Stimulated activated naive CD8-positive, alpha-beta T cell treated with anti-CD3 and anti-CD28 coated beads, Interleukin-15, Interleukin-2, amounts not matched to agents 100 ng/mL and 50 ng/mL, for 24 hours (primary cell): ENCODE data around the gene MKLN1.
"Not testable (repeated sequence)": the region's sequence is repeated elsewhere in the genome, so short reads cannot be mapped to it uniquely, and the experiment has no call there.

Experiments
- H3K27ac Mint-ChIP-seq: one replicate; pipeline ENCODE4 v1.8.0; 2021; ENCODE audit warnings: mild to moderate bottlenecking, mixed read lengths
- H3K27me3 Mint-ChIP-seq: one replicate; pipeline ENCODE4 v1.8.0; 2021; ENCODE audit warnings: mixed read lengths
- H3K36me3 Mint-ChIP-seq: one replicate; pipeline ENCODE4 v1.8.0; 2021; ENCODE audit warnings: low read depth, mixed read lengths
- H3K4me1 Mint-ChIP-seq: one replicate; pipeline ENCODE4 v1.8.0; 2021; ENCODE audit warnings: low read depth, mixed read lengths
- H3K4me3 Mint-ChIP-seq: one replicate; pipeline ENCODE4 v1.8.0; 2021; ENCODE audit warnings: mild to moderate bottlenecking, mixed read lengths
- H3K9me3 Mint-ChIP-seq: one replicate; pipeline ENCODE4 v1.8.0; 2021; ENCODE audit warnings: mixed read lengths

Gene MKLN1

DNA sequence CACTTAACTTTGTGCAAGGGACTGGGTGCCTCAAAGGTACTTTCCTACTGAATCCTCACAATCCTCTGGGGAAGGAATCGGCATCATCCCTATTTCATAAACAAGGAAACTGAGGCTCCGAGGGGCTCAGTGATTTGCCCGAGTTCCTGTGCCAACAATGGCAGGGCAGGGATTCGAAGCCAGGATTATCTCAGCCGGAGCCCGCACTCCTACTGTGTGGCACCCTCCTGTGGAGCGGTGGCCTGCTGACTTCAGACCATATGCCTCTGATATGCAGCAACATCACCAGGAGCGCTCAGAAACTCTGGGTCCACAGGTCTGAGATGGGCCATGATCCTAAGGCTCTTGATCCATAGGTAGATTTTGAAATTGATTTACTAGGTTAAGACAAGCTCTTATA lies 182.1 kb downstream of the MKLN1 start:
- Mint-ChIP-seq H3K4me1 (peaks cover 21% of the 10 kb centered on the region), H3K9me3 (no peaks in the 10 kb centered on the region)

DNA sequence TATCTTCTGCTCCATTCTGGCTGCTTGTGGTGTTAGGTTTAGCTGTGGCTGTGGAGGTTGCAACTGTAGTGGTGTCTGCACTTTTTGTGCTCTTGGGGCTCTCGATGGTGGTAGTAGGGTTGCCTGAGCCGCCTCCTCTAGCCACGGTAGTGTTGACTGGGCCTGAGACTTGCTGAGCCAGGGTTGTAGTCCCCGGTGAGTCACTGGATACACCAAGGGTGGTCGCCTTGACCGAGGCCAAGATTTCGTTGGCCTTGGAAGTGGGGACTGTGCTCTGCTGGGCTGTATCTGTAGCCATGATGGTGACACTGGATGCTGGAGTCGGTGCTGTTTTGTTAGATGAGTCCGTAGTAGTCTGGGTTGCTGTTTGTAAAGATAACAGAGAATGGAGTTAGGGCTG lies 183.4 kb downstream of the MKLN1 start:
- no peaks in the 10 kb centered on the region for H3K9me3 Mint-ChIP-seq
- H3K4me1 Mint-ChIP-seq, result peaks cover 18% of the 10 kb centered on the region
- H3K27ac Mint-ChIP-seq, result no peak overlapping the region
- H3K27me3 Mint-ChIP-seq, result peaks cover 18% of the 10 kb centered on the region
- no peaks in the 10 kb centered on the region for H3K36me3 Mint-ChIP-seq
- H3K4me3 Mint-ChIP-seq, result no peak overlapping the region

More for the DNA sequence above, 182.1 kb downstream of the MKLN1 start:
- Mint-ChIP-seq H3K27me3 (peaks cover 18% of the 10 kb centered on the region), H3K4me3 (no peak overlapping the region), H3K27ac (no peak overlapping the region), H3K36me3 (no peaks in the 10 kb centered on the region)

DNA sequence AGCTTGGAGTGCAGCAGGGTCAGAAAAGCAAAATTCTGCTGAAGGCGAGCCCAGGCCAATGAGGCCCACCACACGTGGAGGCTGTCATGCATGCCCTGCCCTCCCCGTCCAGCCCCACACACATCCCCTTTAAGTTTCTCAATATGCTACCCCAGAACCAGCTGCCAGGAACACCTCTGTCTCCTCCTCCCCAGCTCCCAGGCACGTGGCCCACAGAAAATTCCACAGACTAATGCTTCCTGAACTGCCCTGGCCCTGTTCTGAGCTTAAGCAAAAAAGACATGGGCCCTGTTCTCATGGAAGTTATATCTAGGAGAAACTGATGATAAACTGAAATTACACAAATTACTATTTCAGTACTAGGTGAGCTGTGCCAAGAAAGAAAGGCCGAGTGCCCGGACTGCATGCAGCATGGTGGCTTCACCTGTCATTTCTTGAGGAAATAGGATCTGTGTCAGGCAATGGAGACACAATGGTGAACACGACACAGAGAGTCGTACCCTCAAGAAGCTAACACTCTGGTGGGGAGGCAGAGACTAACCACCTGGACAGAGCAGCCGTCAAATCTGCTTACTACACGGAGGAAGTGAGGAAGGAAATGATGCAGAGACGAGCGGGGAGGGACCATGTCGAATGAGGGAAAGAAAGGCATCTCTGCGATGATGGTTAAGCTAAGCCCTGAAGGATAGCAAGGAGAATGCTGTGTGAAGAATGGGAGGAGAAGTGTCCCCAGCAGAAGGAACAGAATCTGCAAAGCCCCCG lies 184.3 kb downstream of the MKLN1 start:
- Mint-ChIP-seq H3K27ac (no peak overlapping the region), H3K9me3 (no peaks in the 10 kb centered on the region), H3K27me3 (peaks cover 18% of the 10 kb centered on the region), H3K36me3 (no peaks in the 10 kb centered on the region), H3K4me1 (peaks cover 18% of the 10 kb centered on the region), H3K4me3 (no peak overlapping the region)

DNA sequence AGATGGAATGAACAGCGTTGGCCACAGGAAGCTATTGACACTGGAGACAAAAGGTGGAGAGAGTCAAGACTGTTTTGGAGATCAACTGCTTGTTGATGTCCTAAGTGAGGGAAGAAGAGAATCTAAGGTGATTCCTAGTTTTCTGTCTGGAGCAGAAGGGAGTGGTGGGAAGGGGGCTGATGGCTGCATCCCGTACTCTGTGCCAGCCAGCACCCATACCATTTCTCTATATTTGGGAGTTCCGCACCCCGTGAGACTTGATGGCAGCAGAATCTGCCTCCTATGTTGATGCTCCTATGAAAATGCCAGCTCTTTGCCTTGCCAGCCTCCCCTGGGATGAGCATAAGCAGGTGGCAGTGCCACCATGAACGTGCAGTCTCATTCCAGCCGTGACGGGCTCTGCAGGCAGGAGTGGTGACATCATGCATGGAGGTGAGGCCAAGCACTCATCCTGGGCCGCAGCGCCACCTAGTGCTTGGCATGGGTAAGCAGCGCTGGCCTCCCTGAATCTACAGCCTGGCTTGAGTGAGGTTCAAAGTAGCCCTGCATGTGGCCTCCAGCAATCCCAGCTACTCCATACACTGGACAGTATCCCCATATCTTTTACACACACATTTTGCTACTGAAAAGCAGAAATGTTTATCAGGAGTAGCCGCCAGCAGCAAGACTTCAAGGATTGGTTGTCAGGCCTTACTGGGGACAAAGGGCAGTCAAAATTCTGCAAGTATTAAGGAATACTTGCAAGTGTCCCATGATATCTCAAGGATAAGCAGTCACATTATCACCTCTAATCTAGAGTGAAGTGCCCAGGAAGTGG lies 185.8 kb downstream of the MKLN1 start:
- no peak overlapping the region for H3K4me3 Mint-ChIP-seq
- H3K27me3 Mint-ChIP-seq, result peaks cover 11% of the 10 kb centered on the region
- peaks cover 8% of the 10 kb centered on the region for H3K4me1 Mint-ChIP-seq
- no peaks in the 10 kb centered on the region for H3K36me3 Mint-ChIP-seq
- H3K27ac Mint-ChIP-seq, result no peak overlapping the region
- H3K9me3 Mint-ChIP-seq, result no peaks in the 10 kb centered on the region

DNA sequence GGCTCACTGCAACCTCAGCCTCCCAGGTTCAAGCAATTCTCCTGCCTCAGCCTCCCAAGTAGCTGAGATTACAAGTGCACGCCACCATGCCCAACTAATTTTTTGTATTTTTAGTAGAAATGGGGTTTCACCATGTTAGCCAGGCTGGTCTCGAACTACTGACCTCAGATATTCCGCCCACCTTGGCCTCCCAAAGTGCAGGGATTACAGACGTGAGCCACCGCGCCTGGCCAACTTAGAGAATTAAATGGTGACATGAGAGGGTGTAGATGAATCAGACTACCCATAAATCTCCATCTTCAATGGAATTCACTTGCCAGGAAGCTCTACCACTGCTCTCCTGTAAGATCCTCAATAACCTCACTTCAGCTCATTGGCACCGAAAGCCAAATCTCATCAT lies 187.8 kb downstream of the MKLN1 start:
- not testable (repeated sequence) for H3K36me3 Mint-ChIP-seq, H3K27me3 Mint-ChIP-seq, H3K4me1 Mint-ChIP-seq, H3K27ac Mint-ChIP-seq, H3K9me3 Mint-ChIP-seq, H3K4me3 Mint-ChIP-seq

DNA sequence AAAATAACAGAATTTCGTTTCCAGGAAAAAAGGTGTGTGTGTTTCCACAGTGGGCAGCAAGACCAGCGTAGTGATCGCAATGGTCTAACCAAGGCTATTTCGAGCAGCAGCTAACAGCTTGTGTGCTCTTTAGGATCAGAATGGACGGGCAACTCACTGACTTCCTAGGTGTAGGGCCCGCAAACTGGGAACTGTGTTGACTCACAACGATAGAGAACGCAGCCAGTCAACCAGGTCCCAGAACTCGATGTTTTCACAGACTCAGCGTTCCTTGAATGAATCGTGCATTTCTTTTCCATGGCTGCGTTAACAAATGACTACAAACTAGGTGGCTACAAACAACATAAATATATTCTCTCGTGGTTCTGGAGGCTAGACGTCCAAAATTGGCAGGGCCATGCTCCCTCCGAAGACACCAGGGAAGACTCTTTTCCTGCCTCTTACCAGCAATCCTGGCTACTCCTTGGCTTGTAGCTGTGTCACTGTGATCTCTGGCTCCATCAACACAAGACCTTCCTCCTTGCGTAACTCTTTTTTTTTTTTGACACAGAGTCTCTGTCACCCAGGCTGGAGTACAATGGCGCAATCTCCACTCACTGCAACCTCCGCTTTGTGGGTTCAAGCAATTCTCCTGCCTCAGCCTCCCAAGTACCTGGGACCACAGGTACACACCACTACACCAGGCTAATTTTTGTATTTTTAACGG lies 189.7 kb downstream of the MKLN1 start:
- no peak overlapping the region for H3K27ac Mint-ChIP-seq
- no peak overlapping the region for H3K4me3 Mint-ChIP-seq
- H3K36me3 Mint-ChIP-seq, result no peaks in the 10 kb centered on the region
- no peaks in the 10 kb centered on the region for H3K9me3 Mint-ChIP-seq
- peaks cover 10% of the 10 kb centered on the region for H3K4me1 Mint-ChIP-seq
- no peaks in the 10 kb centered on the region for H3K27me3 Mint-ChIP-seq

DNA sequence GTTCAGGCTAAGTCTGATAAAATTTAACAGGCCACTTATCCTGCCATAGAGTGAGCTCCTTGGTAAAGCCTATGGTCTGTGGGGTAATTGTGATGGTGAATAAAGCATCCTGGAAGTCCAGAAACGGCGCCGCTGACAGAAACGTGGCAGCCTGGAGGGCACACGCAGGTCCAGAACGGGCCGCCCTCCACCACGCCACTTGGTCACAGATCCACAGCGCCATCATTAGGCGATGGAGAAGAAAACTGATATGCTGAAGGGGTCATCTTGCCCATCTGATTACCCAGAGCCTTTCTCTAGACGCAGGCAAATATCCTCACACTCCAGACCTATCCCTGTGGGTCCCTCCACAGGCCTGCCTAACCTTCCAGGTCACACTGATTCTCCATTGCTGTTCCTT lies 190.9 kb downstream of the MKLN1 start:
- peaks cover 12% of the 10 kb centered on the region for H3K4me1 Mint-ChIP-seq
- H3K27ac Mint-ChIP-seq, result no peak overlapping the region
- no peaks in the 10 kb centered on the region for H3K36me3 Mint-ChIP-seq
- H3K9me3 Mint-ChIP-seq, result no peaks in the 10 kb centered on the region
- no peak overlapping the region for H3K4me3 Mint-ChIP-seq
- no peaks in the 10 kb centered on the region for H3K27me3 Mint-ChIP-seq

DNA sequence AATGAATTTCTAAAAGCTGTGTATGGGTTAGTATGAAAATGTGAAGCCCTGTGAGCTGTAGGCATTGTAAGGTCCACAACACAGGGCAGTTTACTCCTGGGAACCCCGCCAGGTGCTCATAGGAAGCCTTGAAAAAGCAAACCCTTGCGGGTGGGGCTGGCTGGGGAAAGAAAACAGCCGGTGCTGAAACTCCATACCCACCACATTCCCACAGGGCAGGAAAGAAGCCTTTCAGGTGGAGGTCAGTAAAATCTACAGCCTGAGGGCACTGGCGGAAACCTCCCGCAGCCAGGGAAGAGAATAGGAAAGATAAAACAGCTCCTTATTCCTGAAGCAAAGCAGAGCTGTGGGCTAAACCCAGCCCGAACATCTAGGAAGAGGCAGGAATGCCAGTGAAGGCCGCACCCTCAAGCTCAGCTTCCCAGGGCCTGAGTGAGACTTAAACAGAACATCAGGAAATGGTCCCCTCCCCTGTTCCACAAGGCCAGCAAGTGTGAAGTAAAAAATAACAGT lies 194.0 kb downstream of the MKLN1 start:
- no peak overlapping the region for H3K4me3 Mint-ChIP-seq
- H3K27ac Mint-ChIP-seq, result no peak overlapping the region
- no peaks in the 10 kb centered on the region for H3K9me3 Mint-ChIP-seq
- peaks cover 11% of the 10 kb centered on the region for H3K4me1 Mint-ChIP-seq
- no peaks in the 10 kb centered on the region for H3K27me3 Mint-ChIP-seq
- no peaks in the 10 kb centered on the region for H3K36me3 Mint-ChIP-seq

DNA sequence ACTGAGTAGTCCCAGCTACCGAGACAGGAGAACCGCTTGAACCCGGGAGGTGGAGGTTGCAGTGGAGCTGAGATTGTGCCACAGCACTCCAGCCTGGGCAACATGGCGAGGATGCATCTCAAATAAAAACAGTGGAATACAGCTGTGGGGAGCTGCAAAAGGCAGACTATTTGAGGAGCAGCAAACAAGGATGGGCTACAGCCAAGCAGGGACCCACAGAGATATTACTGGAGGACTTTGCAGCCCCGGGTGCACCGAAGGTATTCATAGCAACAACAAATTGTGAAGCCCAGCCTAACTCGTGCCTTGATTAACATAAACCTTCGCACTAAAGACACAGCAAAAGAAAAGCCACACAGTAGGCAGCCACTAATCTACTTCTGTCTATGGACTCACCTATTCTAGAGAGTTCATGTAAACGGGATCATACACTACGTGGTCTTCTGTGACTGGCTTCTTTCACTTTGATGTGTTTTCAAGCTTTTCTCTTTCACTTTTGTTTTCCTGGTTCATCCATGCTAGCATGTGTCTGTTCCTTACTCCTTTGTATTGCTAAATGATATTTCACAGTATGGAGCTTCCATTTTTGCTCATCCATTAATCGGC lies 194.8 kb downstream of the MKLN1 start:
- Mint-ChIP-seq H3K4me1 (peaks cover 13% of the 10 kb centered on the region), H3K36me3 (no peaks in the 10 kb centered on the region), H3K9me3 (no peaks in the 10 kb centered on the region), H3K4me3 (peak overlapping the region; percentile 61), H3K27ac (peak overlapping the region; percentile 68), H3K27me3 (peaks cover 2% of the 10 kb centered on the region)

DNA sequence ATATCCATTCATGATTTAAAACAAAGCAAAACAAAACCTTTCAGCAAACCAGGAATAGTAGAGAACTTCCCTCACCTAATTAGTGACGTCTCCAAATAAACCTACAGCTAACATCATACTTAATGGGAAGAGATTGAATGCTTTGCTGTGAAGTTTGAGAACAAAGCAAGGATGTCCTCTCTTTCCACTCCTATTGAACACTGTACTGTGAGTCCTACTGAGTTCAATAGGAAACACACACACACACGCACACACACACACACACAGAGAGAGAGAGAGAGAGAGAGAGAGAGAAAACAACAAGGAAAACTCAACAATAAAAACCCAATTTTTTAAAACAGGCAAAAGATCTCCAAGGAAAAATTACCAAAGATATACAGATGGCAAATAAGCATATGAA lies 196.4 kb downstream of the MKLN1 start:
- no peak overlapping the region for H3K27ac Mint-ChIP-seq
- no peaks in the 10 kb centered on the region for H3K9me3 Mint-ChIP-seq
- no peak overlapping the region for H3K4me3 Mint-ChIP-seq
- peaks cover 14% of the 10 kb centered on the region for H3K4me1 Mint-ChIP-seq
- peaks cover 4% of the 10 kb centered on the region for H3K27me3 Mint-ChIP-seq
- no peaks in the 10 kb centered on the region for H3K36me3 Mint-ChIP-seq

DNA sequence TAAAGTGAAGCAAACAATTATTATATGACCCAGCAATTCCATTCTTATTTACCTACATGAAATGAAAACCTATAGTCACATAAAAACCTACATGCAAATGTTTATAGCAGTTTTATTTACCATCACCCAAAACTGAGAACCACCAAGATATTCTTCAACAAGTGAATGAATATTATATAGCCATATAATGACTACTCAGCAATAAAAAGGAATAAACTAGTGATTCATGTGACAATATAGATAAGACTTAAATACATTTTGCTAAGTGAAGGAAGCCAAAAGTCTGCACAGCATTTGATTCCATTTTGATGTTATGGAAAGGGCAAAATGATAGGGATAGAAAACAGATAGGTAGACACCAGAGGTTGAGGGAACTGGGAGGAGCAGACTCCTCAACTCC lies 197.0 kb downstream of the MKLN1 start:
- Mint-ChIP-seq H3K4me1 (peaks cover 14% of the 10 kb centered on the region), H3K36me3 (no peaks in the 10 kb centered on the region), H3K9me3 (no peaks in the 10 kb centered on the region), H3K4me3 (no peak overlapping the region), H3K27ac (no peak overlapping the region), H3K27me3 (peaks cover 4% of the 10 kb centered on the region)

DNA sequence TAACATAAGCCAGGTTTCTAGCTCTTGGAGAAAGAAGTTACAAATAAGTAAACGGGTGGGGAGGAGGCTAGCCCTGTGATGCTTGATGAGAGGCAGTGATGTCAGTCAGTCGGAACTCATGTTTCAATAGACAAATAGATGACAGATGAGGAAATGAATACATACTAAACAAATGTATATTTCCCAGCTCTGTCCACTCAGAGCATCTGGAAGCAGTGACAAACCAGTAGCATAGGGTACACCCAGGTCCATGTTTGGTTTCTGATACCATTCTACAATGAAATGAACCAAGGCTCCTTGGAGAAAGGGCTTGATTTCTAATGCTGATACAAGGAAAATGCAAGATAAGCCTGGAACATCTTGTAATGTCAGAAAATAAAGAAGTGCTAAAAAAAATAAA lies 198.1 kb downstream of the MKLN1 start:
- peaks cover 4% of the 10 kb centered on the region for H3K27me3 Mint-ChIP-seq
- no peak overlapping the region for H3K4me3 Mint-ChIP-seq
- no peaks in the 10 kb centered on the region for H3K9me3 Mint-ChIP-seq
- H3K4me1 Mint-ChIP-seq, result peaks cover 14% of the 10 kb centered on the region
- H3K36me3 Mint-ChIP-seq, result no peaks in the 10 kb centered on the region
- no peak overlapping the region for H3K27ac Mint-ChIP-seq

DNA sequence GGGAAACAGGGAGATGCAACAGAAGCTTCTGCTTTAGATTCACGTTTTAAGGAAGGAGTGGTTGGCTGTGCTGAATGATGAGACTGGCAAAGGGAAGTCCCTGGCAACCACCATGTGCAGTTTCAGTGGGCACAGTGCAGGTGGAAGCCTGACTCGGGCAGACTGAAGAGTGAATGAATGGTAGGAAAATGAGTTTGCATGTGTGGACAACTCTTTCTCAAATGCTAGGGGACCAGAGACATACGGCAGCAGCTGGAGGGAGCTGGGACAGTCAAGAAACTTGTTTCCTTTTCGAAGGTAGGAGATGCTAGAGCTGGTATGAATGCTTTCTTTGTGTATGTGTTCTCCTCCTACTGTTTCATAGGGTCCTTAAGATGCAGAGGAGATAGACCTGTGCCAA lies 199.8 kb downstream of the MKLN1 start:
- no peaks in the 10 kb centered on the region for H3K36me3 Mint-ChIP-seq
- H3K27ac Mint-ChIP-seq, result no peak overlapping the region
- no peaks in the 10 kb centered on the region for H3K9me3 Mint-ChIP-seq
- H3K4me1 Mint-ChIP-seq, result peaks cover 11% of the 10 kb centered on the region
- no peak overlapping the region for H3K4me3 Mint-ChIP-seq
- peaks cover 4% of the 10 kb centered on the region for H3K27me3 Mint-ChIP-seq

DNA sequence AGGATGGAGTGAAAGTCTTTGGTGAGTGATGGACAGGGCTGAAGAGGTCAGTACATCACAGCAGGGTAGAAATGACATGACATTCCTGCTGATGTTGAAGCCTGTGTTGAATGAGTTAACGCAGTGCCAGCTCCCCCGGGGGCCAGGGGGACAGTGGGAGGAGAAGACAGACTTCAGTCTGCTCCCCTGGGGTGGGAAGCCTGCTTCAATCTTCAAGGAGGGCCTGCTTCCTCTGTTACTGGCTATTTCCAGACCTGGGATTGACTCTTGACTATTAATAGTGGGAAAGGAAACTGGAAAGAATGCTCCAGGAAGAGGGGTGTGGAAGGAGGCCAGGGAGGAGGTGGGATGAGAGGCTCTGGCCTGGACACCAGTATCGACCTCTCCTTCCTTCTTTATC lies 201.5 kb downstream of the MKLN1 start:
- Mint-ChIP-seq H3K27me3 (peaks cover 4% of the 10 kb centered on the region), H3K36me3 (no peaks in the 10 kb centered on the region), H3K9me3 (no peaks in the 10 kb centered on the region), H3K4me1 (peaks cover 4% of the 10 kb centered on the region), H3K27ac (no peak overlapping the region), H3K4me3 (no peak overlapping the region)

DNA sequence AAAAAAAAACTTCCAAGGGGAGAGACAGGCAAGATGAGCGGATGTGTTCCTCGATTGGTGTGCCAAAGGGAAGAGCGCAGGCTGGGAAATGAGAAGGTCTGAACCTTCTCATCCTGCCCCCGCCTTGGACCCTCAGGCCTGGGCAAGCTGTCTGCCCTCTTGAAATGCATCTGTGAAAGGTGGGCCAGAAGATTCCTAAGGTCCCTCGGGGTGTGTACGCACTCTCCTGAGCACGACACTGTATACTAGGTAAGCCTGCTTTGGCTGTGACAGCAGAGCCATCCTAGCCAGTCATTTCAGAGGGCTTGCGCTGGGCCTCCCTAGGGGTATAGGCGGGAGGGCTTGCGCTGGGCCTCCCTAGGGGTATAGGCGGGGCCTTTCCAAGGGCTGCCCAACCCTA lies 201.9 kb downstream of the MKLN1 start:
- H3K9me3 Mint-ChIP-seq, result no peaks in the 10 kb centered on the region
- peaks cover 4% of the 10 kb centered on the region for H3K4me1 Mint-ChIP-seq
- H3K27ac Mint-ChIP-seq, result no peak overlapping the region
- no peak overlapping the region for H3K4me3 Mint-ChIP-seq
- H3K27me3 Mint-ChIP-seq, result peaks cover 4% of the 10 kb centered on the region
- H3K36me3 Mint-ChIP-seq, result no peaks in the 10 kb centered on the region
